Suppressor macrophage (primary cell): ENCODE measurements around the gene FAM181B.

ENCODE experiments used
- DNase-seq, 4 experiments: peaks; one replicate each; pipeline ENCODE4 v3.0.0-alpha.2; 2020 to 2022

Gene FAM181B

GRCh38 chr11:82683029-82683428 is 50.6 kb downstream of the FAM181B start:
- DNase-seq, result no peak

GRCh38 chr11:82682003-82682751 is 51.5 kb downstream of the FAM181B start:
- peak; percentile 48 to 82 (median 62) for DNase-seq

GRCh38 chr11:82680252-82680651 is 53.4 kb downstream of the FAM181B start:
- no peak for DNase-seq
